GM19397 (cell line): Measurements from ENCODE around the gene SAPCD1.
"Not testable (repeated sequence)": the region's sequence is repeated elsewhere in the genome, so short reads cannot be mapped to it uniquely, and the experiment has no call there.

ENCODE experiments used
- ATAC-seq: cut with Tn5 transposase; IDR thresholded peaks from one replicate; pipeline ENCODE4 v1.9.1; 2021; ENCODE audit warnings: mild to moderate bottlenecking, moderate library complexity; ENCODE audit not compliant: unreplicated experiment

SAPCD1 gene

DNA sequence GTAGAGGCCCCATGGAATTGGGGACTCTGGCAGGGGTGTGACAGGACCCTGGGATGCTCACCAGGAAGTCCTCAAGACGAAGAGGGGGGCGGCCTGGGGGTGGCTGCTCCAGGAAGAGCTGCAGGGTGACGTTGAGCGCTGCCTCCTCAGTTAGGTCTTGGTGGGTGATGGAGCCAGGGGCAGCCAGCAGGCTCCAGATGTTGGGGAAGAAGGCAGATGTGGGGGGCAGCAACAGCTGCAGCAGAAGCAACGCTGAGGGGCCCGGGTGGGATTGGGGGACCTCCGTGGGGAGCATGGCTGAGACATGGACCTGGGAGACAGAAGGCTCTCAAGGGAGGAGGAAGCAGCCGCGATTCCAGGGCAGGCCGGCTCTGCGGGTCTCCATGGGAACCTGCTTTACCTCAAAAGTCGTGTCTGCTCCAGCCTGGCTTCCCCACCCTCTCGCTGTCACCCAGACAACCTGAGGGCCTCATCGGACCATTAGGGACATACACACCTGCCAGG is 14.1 kb downstream of the SAPCD1 start:
- ATAC-seq: no peak

DNA sequence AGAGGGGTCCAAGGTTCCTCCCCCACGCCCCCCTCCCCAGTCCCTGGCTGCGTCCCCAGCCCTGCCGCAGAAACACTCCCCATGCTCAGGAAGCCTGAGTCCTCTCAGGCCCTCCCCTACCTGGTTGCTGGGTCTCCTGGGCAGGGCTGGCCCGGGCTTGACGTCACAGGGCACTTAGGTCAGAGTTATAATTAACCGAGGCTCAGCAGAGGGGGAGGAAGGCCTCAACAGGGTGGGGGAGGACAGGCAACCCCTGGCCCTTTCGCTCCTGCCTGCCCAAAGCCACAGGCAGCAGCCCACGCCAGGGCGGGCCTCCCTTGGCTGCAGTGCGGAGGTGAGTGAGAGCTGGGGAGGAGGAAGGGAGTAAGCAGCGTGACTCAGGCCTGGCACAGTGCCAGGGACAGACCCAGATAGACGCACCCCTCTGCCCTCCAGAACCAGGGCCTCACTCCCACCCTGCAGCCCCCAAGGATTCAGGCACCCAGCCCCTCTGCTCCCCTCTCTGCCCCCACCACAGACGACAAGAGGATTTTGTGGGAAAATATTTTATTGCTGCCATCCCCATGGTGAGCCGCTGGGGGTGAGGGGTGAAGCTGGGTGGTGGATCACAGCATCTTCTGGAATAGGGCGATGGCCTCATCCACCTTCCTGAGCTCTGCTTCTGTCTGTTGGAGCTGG is 14.7 kb downstream of the SAPCD1 start, which contains the start of gene VWA7:
Gene VWA7, minus strand, starts transcription at position 340 of the 678 bp plus-strand sequence. CDS start 549 bp downstream, outside the sequence.
- no peak for ATAC-seq

DNA sequence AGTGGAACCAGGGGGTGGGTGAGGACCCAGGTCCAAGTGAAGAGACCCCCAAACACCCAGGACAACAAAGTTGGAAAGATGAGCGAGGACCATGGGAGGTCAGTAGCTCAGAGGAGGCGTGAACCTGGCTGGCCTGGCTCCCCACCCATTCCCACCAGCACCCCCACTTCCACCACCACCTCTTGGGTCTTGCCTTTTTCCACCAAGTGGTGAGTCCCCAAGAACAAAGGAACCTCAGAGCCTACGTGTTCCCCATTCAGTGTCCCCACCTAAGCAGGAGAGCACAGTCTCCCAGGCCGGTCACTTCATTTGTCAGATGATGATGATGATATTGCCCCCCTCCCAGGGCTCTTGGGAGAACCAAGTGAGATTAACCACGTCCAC is 15.2 kb downstream of the SAPCD1 start:
- no peak for ATAC-seq

DNA sequence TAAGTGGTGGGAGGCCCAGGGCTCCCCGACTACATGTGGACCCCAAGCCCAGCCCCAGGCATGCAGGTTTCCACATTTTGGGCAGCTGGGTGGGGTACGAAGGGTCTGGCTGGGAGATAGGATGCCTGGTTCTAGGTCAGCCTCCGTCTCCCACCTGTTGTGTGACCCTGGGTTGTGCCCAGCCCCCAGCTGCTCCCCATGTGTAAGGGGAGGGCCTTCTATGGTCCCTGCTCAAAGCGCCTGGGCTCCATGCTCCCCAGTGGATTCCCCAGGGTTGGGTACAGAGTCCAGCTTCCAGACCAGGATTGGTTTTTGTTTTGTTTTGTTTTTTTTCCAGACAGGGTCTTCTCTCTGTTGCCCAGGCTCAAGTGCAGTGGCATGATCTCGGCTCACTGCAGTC is 15.7 kb downstream of the SAPCD1 start:
- ATAC-seq: no peak

DNA sequence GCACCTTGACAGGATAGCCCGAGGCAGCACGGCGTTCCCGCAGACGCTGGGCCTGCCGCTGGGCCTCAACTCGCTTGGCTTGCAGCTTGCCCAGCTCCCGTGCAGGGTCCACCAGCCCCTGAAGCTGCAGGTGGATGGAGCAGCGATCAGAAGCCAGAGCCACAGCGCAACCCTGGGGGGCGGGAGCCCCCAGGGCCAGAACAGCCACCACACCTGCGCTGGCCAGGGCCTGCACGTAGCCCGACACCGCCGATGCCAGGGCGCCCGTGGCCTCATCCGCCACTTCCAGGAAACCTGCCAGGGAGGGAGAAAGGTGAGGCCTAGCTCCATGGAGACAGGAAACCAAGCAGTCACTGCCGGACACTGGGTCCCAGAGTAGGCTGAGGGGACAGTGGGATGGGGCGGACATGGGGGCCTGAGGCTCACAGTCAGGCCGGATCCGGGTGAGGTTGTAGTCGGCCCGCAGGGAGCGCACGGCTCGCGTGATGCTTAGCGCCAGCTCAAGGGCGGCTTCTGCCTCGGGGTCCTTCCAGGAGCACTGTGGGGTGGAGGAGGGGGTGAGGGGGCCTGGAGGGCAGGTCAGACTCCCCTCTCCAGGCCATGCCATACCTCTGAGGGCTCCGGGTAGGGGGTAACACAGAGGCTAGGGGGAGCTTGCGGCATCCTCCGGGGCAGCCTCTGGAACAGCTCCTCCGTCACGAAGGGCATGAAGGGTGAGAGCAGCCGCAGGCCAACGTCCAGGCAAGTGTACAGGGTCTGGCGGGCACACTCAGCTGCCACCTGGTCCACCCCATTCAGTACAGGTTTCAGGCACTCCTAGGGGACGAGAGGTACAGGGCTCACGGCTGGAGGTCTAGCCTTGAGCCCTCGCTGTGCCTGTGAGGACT is 16.8 kb downstream of the SAPCD1 start:
- ATAC-seq: no peak

DNA sequence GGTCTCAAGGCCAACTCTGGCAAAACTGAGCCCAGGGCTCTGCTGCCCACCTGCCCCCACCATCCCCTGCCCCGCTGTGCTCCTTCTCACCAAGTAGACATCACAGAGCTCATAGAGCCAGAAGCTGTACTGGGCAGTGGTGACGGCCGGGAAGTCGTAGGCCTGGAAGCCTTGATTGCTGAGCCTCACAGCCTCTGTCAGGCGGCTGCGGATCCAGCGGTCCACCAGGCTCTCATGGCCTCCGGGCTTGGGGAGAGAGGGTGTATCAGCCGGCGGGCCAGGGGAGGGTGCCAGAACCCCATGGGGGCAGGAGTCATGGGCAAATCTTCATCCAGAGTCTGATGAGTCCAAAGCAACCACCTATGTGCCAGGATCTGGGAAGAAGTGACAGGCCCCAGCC is 17.5 kb downstream of the SAPCD1 start:
- no peak for ATAC-seq

DNA sequence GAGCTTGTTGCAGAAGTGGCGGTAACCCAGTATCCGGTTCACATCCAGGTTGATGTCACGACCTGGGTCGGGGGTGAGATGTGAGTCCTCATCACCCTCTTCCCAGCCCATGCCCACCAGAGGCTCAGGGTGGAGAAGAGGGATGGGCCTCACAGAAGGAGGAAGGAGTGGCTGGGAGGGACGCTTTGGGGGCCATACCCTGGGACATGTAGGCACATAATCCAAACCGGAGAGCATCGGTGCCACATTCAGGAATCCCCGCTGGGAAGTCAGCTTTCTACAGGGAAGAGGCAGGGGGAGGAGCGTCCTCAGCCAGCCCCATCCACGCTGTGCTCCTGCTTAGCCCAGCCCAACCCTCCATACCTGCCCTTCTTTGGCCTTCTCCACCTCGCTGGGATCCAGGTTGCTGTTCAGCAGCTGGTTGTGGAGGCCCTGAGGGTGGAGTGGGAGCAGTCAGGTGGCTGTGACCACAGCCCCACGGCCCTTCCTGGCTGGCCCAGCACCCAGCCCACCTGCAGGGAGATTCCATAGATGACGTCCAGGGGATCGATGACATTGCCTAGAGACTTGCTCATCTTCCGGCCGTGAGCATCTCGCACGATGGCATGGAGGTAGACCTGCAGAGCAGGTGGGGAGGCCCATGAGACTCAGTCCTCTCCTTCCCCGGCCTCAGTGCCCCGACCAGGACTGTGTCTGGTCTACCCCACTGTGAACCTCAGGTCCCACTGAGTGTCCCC is 18.2 kb downstream of the SAPCD1 start:
- ATAC-seq: no peak

DNA sequence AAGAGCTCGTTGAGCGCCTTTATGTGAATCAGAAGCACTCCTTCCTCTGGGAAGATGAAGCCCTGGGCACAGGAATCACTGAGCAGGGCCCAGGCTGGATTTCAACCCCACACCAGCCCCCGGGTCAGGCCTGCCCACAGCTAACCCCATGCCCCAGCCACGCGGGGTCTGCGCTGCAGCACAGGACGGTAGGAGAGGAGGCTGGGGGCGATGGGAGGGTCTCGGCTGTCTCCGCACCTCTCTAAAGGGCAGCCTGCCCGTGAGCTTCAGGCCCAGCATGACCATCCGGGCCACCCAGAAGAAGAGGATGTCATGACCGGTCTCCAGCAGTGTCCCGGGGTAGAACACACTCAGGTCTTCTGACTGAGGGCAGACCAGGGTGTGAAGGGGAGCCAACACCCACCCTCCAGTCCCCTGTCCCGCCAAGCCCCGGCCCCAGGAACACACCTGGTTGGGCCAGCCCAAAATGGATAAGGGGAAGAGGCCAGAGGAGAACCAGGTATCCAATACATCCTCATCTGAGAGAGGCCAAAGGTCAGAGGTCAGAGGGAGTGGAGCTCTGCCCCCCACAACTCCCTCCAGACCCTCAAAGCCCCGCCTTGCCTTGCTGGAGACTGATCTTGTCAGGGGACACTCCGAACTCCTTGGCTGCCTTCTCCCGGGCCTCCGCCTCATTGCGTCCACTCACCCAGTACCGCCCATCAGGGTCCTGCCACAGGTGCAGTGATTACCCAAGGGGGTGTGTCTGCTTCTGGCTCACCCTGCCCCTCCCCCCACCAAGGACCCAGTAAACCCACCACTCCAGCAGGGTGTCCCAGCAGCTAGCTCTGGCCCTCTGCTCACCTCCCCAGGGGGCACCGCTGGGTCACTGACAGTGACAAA is 19.0 kb downstream of the SAPCD1 start:
- no peak for ATAC-seq

DNA sequence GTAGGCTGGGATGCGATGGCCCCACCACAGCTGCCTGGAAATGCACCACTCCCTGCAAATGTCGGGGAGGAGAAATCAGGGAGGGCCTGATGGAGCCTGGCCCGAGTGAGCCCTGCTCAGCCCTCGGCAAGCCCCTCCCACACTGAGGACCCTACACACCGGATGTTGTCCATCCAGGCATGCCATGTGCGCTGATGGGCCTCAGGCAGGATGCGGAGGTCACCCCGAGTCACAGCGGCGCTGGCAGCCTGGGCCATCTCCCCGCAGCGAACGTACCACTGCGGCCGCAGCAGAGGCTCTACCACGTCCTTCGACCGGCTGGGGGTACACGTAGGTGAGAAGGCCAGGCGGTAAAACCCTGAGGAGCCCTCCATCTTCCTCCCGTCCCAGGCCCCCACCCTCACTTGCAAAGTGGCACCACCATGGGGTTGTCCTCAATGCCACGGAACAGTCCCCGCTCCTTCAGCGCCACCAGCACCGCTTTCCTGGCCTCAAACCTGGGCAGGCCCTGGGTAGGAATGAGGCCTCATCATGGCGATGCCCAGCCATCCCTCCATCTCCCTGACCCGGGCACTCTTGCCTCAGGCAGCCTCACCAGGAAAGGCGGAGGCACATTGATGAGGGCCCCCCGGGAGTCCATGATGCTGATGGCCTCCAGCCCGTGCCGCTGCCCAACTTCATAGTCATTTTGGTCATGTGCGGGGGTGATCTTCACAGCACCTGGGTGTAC is 19.8 kb downstream of the SAPCD1 start:
- no peak for ATAC-seq

DNA sequence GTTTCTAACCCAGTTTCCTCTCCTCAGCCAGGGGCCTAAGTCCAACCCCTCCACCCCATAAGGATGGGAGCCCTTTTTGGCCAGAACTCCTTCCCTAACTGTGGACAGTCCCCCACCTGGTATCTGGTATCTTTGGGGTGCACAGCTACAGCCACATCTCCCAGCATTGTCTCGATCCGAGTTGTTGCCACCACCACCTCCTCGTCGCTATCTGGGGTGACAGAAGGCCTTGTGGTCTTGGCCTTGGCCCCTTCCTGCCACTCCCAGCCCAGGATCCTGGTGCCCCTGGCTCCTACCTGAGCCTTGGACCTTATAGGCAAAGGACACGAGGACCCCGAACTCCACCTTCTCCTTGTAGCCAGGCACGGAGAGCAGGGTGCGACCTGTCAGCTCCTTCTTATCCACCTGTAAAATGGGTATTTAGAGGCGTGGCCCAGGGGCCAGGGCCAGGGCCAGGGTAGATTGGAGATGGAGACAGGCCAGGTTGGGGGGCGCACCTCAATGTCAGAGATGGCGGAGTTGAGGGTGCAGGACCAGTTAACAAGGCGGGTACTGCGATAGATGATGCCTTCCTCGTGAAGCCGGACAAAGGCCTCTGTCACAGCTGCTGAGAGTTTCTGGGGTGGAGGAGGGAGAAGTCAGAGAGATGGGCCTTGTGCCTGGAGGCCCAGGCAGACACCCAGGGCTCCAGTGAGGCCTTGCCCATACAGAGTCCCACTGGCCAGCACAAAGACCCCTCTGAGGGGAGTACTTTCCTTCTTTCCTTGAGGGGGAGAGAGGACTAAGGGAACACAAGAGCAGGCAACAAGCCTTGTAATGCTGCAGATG is 21.9 kb downstream of the SAPCD1 start:
- ATAC-seq: no peak

DNA sequence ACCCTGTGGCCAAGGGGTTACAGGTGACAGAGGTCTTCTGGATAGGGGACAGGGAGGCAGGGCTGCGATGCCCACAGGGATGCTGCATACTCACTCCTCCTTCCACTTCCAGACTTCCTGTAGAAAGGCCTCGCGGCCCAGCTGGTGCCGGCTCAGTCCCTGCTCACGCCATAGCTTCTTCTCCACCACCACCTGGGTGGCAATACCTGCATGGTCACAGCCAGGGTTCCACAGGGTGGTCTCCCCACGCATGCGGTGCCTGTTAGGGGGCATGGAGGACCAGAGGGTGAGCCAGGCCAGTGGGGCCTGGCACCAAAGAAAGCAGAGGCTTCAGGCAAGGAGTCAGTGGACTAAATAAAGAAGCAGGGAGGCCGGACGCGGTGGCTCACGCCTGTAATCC is 23.0 kb downstream of the SAPCD1 start:
- no peak for ATAC-seq

DNA sequence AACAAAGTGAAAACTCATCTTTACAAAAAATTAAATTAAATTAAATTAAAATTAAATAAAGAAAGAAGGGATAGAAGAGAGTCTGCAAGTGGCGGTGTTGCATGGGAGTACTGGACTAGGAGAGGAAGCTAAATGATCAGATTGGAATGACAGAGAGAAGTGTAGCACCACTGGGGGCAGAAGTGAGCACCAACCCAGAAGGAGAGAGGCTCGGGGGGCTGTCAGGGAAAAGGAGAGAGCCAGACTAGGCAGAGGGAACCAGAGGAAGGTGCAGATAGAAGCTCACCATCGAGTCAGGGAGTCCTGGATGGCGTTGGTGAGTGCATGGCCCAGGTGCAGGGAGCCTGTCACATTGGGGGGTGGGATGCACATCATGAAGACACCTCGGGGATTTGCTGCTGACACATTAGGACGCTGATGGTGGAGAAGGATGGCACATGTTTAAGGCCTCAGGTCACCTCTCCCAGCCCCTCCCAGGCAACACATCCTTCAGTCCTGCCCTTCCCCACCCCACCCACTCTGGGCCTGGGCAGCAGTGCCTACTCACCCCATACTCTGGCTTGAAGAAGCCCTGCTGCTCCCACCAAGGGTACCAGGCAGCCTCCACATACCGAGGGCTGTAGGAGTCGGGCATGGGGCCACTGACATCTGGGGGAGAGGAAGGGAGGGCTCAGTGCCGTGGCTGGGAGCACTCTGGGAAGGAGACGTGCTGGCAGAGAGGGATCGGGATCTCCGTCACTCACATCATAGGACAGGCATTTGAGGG is 29.1 kb downstream of the SAPCD1 start:
- no peak for ATAC-seq

DNA sequence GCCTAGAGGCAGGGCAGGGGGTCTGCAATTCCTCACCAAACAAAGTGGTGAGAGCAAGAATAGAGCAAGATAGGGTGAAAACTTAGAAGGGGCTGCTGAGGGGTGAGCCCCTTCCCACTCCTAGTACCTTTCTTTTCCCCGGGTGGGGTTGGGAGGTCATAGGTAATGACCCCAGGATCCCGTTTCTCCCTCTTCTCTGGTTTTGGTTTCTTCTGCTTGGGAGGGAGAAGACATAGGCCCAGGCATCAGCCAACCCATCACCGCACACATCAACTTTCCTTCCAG is 29.6 kb downstream of the SAPCD1 start:
- no peak for ATAC-seq

DNA sequence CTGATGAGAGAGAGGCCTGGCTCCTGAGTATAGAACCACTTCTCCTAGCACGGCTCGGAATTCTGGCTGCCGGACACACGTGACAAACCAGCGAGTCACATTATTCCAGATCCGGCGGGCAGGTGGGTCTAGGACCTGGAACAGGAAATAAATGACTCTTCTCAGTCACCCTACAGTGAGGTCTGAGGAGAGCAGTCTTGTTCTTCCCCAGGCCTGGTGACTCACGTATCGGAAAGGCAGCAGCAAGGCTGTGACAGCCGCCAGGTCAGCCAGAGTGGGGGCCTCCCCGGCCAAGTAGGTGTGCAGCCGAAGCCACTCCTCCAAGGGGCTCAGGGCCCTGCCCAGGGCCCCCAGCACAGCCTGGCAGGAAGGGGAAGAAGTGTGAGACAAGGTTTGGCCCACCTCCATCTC is 30.3 kb downstream of the SAPCD1 start:
- ATAC-seq: no peak

DNA sequence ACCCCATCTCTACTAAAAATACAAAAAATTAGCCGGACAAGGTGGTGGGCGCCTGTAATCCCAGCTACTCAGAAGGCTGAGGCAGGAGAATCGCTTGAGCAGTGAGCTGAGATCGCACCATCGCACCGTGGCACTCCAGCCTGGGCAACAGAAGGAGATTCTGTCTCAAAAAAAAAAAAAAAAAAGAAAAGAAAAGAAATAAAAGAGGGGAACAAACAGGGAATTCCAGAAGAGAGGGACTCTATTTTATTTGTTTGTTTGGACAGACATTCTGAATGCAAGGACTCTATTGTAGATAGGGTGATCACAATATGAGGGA is 31.4 kb downstream of the SAPCD1 start:
- not testable (repeated sequence) for ATAC-seq

DNA sequence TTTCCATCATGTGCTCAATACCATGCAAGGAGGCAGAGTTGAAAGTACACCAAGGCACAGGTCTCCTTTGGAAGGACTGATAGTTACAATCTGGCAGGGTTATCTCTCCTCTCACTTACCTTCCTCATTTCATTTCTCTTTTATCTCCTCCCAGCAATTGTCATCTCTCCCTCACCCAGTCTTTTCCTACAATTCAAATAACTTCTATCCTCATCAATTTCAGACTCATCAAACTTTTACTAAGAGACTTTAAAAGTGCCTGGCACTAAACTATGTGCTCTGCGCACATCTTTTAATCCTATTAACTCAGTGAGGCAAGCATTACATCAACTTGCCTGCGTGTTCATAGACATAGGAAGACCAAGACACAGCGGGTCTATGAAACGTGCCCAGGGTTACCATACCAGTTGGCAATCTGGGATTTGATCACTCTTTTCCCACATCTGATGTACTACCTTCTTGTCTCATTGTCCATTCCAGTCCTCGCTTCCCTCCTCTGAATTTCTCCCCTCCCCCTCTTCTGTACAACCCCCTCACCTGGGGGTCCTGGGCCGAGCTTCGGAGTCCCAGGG is 31.9 kb downstream of the SAPCD1 start:
- ATAC-seq: no peak

DNA sequence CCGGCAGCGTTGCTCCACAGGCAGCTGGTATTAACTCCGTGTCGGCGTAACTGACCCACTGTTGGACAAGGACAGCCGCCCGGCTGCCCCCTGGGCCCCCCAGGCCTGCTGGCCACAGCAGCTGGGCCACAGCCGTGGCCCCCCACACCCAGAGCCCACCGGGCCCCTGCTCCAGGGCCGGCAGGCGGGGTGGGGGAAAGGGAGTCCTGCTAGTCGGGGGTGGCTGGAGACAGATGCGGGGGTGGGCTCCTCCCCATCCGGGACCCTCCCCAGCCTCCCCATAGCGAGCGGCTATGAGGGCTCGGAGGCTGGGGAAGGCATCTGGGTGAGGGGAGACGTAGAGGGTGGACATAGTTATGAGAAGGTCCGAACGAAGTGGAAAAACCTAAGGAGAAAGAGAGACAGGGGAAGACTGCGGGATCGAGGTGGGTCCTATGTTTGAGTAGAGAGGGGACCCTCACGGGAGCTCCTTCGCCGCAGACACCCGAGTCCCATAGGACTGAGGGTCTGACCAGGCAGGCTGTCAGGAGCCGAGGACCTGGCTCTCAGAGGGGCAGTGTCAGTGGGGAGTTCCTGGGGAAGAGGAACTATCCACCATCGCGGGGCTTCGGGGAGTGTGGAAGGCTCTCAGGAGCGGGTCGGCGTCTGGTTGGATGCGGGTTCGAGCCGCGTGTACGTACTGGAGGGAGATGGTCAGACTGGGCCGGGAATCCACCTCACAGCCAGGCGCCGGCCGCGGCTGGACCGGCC is 32.6 kb downstream of the SAPCD1 start:
- no peak for ATAC-seq
